Ovary (tissue), 9 donors: Measurements from ENCODE around the gene CENATAC. TPM values are rescaled to one million over a fixed set of nuclear protein-coding genes. Genes with fewer than 3 reads are reported as not detected.

Experiments used
- DNase-seq, 5 donors: peaks; one replicate each; pipeline ENCODE4 v3.0.0-alpha.2; 2019 to 2020
- H3K27ac ChIP-seq, 2 donors: fragments of 200-600 bp; one replicate each; pipeline versions ENCODE4 v1.5.1 to v1.8.0; 2019 to 2022
- H3K27me3 ChIP-seq: fragments of 200-600 bp; one replicate; pipeline ENCODE4 v1.8.0; 2022
- H3K36me3 ChIP-seq: fragments of 200-600 bp; sonication (generic); one replicate; pipeline ENCODE4 v1.5.1; 2019
- H3K4me1 ChIP-seq: one replicate; pipeline ENCODE4 v1.8.1; 2013; ENCODE audit warnings: mild to moderate bottlenecking, moderate library complexity; ENCODE audit not compliant: insufficient read depth
- H3K4me3 ChIP-seq: fragments of 200-600 bp; sonication (generic); one replicate; pipeline ENCODE4 v1.5.1; 2017
- H3K9me3 ChIP-seq, 2 donors: fragments of 200-600 bp in 1 of 2; sonication (generic) in 1 of 2; one replicate each; pipeline versions ENCODE4 v1.5.1 to v1.8.1; 2013 to 2019; ENCODE audit warnings: mild to moderate bottlenecking in 1 of 2, moderate library complexity in 1 of 2
- EP300 ChIP-seq: sonication (generic); formaldehyde crosslinking; IDR thresholded peaks from one replicate; pipeline ENCODE4 v1.6.1; 2017; ENCODE audit warnings: antibody characterized with exemption
- POLR2A ChIP-seq: fragments of 450-650 bp; IDR thresholded peaks from one replicate; pipeline ENCODE4 v1.6.1; 2017; ENCODE audit warnings: antibody characterized with exemption, mild to moderate bottlenecking, moderate library complexity
- WGBS, 3 donors: extraction: QIAGEN DNeasy Blood & Tissue Kit in 1 of 3; methylation state at CpG; one replicate each; pipeline versions ENCODE4 v1.1.5 to v1.1.7; 2013 to 2017; 5-methylcytosine and 5-hydroxymethylcytosine counted together
- intact Hi-C, 4 donors: fragments of 100-400 bp; cut with DNase I; formaldehyde crosslinking; loops; one replicate each; pipeline versions ENCODE4 v1.11.0 to v1.15.1; 2022 to 2023
- polyA plus RNA-seq, 2 donors: library from polyadenylated mRNA; stranded (reverse); fragments of 200-250 nt in 1 of 2; fragments of 350-450 nt in 1 of 2; fragmentation: Illumina TruSeq in 1 of 2; extraction: RNeasy Lipid Tissue Mini Kit (QIAGEN cat#74804) in 1 of 2; gene quantifications; one replicate each; pipeline ENCODE4 v1.2.3, GENCODE V29; 2013 to 2014
- total RNA-seq, 7 donors: library from RNA; depleted of rRNA in 2 of 7; stranded (reverse); fragments of >200 nt in 2 of 7; fragmentation: NEBNext Ultra II Directional in 3 of 7; extraction: Animal tissue kit (Norgen Biotek cat#: 25700) in 3 of 7; gene quantifications; one replicate each; pipeline versions ENCODE4 v1.1.0 to v1.2.4, GENCODE V29; 2016 to 2023
- TF ChIP-seq, protein P1 (sequence below), 3 donors: fragments of 450-650 bp in 2 of 3; fragments of 200-600 bp in 1 of 3; IDR thresholded peaks; one replicate each; pipeline versions ENCODE4 v1.5.1 to v1.8.0; 2016 to 2022; ENCODE audit warnings: antibody characterized with exemption in 3 of 3, mild to moderate bottlenecking in 1 of 3
- donor health status: DM: no; HTN: no; CAD: no; lungs with moderate emphysema.
- donor health status: DM: no; HTN: no; CAD: no.
- donor health status: Bipolar disorder and iron deficiency.
- donor health status: DM: yes; HTN: yes; CAD: no.
- donor health status: DM: no; HTN: no; CAD: no.
- donor health status: DM: yes; HTN: yes; CAD: no.

Gene CENATAC
- total and polyA plus RNA-seq, 9 donors = 19.9 to 51.0 (median 26.3) TPM

DNA sequence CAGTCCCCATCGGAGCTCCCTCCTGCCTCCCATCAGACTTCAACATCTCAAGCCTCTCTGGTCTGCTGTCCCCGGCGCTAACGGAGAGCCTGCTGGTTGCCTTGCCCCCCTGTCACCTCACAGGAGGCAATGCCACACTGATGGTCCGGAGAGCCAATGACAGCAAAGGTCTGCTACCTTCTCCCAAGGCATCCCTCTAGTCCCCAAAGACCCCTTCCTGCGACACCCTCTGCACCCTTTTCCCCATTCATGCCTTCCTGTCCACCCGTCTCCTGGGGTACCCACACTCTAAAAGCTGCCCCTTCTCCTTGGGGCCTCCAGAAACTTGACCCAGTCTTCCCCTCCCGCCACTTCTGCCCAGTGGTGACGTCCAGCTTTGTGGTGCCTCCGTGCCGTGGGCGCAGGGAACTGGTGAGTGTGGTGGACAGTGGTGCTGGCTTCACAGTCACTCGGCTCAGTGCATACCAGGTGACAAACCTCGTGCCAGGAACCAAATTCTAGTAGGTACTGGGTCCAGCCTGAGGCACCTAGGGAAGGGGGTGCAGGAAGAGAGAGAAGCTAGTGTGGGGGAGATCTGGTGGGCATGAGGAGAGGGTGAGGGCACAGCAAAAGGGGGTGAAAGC lies 41.0 kb upstream of the CENATAC start:
- no peak for DNase-seq
- WGBS, 3 donors = 44 to 52% (median 47%) methylated on average over 14 of the region's 14 CpGs
- H3K9me3 ChIP-seq = no peaks in the 10 kb centered on the region
- H3K4me1 ChIP-seq = no peaks in the 10 kb centered on the region
- H3K27ac ChIP-seq = no peak overlapping the region
- H3K4me3 ChIP-seq = no peak overlapping the region
- no peaks in the 10 kb centered on the region for H3K36me3 ChIP-seq
- no peaks in the 10 kb centered on the region for H3K27me3 ChIP-seq
- intact Hi-C loops = loop anchor here (2.0 to 5.0 kb wide), 4 partner anchors 50 to 270 kb away; no protein-coding TSS in a partner anchor
- no peak for TF ChIP-seq EP300
- TF ChIP-seq, protein P1, sequence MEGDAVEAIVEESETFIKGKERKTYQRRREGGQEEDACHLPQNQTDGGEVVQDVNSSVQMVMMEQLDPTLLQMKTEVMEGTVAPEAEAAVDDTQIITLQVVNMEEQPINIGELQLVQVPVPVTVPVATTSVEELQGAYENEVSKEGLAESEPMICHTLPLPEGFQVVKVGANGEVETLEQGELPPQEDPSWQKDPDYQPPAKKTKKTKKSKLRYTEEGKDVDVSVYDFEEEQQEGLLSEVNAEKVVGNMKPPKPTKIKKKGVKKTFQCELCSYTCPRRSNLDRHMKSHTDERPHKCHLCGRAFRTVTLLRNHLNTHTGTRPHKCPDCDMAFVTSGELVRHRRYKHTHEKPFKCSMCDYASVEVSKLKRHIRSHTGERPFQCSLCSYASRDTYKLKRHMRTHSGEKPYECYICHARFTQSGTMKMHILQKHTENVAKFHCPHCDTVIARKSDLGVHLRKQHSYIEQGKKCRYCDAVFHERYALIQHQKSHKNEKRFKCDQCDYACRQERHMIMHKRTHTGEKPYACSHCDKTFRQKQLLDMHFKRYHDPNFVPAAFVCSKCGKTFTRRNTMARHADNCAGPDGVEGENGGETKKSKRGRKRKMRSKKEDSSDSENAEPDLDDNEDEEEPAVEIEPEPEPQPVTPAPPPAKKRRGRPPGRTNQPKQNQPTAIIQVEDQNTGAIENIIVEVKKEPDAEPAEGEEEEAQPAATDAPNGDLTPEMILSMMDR (IDR thresholded peaks at IDR 0.05) = no peak
- no peak for TF ChIP-seq POLR2A

DNA sequence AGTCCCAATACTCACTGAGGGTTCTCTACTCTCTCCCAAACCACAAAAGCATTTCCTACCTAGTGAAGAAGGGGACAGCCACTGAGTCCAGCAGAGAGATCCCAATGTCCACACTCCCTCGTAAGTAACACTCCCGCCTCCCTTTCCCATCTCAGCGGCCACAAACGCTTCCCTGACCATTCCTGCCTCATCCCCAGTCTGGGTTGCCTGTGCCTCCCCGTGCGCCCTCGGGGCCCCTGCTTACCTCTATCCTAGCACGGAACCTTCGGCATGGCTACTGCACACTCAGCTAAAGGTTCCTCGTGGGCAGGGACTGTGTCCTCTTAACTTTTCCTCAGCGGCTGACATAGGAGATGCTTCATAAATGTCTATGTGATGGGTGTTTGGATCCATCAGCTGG lies 40.4 kb upstream of the CENATAC start:
- Histone ChIP-seq H3K9me3 (no peaks in the 10 kb centered on the region), H3K4me3 (no peak overlapping the region), H3K36me3 (no peaks in the 10 kb centered on the region), H3K27me3 (no peaks in the 10 kb centered on the region), H3K27ac (no peak overlapping the region), H3K4me1 (no peaks in the 10 kb centered on the region)
- intact Hi-C loops = loop anchor here (2.0 to 5.0 kb wide), 4 partner anchors 50 to 270 kb away; no protein-coding TSS in a partner anchor
- DNase-seq = no peak
- 75 to 85% (median 75%) methylated on average over 11 of the region's 11 CpGs for WGBS, 3 donors
- no peak for TF ChIP-seq POLR2A
- TF ChIP-seq EP300 = no peak

DNA sequence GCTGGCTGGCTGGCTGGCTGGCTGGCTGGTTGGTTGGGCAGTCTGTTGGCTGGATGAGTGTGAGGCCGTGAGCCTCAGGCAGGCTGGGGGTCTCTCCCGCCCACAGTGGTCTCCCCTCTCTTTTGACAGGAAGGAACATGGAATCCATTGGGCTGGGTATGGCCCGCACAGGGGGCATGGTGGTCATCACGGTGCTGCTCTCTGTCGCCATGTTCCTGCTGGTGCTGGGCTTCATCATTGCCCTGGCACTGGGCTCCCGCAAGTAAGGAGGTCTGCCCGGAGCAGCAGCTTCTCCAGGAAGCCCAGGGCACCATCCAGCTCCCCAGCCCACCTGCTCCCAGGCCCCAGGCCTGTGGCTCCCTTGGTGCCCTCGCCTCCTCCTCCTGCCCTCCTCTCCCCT lies 40.0 kb upstream of the CENATAC start:
- H3K27ac ChIP-seq = no peak overlapping the region
- 87 to 90% (median 87%) methylated on average over 8 of the region's 8 CpGs for WGBS, 3 donors

DNA sequence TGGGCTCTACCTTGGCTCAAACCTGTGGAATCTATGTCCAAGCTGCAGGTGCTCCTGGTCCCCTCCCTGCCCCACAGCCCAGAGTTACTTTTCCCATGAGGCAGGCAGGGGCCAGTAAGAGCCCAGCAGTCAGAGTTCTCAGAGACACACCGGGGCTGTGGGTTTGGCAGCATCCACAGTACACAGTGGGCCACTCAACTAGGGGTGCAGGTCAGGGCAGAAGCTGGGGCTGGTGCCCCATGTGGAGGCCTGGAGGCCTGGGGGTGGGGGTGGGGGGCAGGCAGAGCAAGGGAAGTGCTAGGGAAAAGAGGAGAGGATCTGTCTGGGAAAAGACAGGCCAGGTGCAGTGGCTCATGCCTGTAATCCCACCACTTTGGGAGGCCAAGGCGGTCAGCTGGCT lies 39.4 kb upstream of the CENATAC start:
- TF ChIP-seq, protein P1 (IDR thresholded peaks at IDR 0.05) = no peak
- TF ChIP-seq POLR2A (no peak), EP300 (no peak)
- H3K27me3 ChIP-seq = no peaks in the 10 kb centered on the region
- WGBS, 3 donors = 68 to 73% (median 72%) methylated on average over 2 of the region's 2 CpGs

More for the DNA sequence above, 40.0 kb upstream of the CENATAC start:
- no peak for TF ChIP-seq EP300
- TF ChIP-seq, protein P1 (IDR thresholded peaks at IDR 0.05) = no peak
- TF ChIP-seq POLR2A = no peak
- H3K27me3 ChIP-seq = no peaks in the 10 kb centered on the region
- no peaks in the 10 kb centered on the region for H3K4me1 ChIP-seq
- no peaks in the 10 kb centered on the region for H3K9me3 ChIP-seq
- no peak overlapping the region for H3K4me3 ChIP-seq
- H3K36me3 ChIP-seq = no peaks in the 10 kb centered on the region
- intact Hi-C loops = loop anchor here (2.0 to 5.0 kb wide), 4 partner anchors 51 to 271 kb away; no protein-coding TSS in a partner anchor
- DNase-seq = no peak

DNA sequence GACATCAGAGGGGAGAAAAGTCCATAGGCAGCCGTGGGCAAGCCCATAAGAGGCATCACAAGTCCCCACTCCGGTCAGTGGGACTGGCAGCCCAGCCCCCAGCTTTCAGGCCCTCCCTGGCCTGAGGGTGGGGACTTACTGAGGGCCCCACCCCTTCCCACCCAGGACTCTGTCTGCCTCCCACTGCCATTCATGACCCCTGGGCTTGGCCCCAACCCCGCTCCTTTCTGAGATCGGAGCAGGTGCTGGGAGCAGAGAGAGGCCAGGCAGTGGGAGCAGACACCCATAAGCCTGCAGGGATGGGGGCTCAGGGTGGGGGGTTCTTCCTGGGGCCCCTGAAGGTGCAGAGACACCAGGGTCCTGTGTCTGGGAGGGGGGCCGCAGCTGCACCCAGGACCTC lies 36.7 kb upstream of the CENATAC start:
- Histone ChIP-seq H3K27me3 (no peaks in the 10 kb centered on the region), H3K27ac (no peak overlapping the region), H3K4me3 (no peak overlapping the region), H3K36me3 (no peaks in the 10 kb centered on the region), H3K9me3 (no peaks in the 10 kb centered on the region), H3K4me1 (no peaks in the 10 kb centered on the region)
- WGBS, 3 donors = 81 to 90% (median 83%) methylated on average over 4 to 5 of the region's 5 CpGs
- DNase-seq = no peak
- TF ChIP-seq, protein P1 (IDR thresholded peaks at IDR 0.05) = no peak
- TF ChIP-seq EP300 = no peak
- intact Hi-C loops = no loop called here

More for the DNA sequence above, 39.4 kb upstream of the CENATAC start:
- no peak for DNase-seq
- intact Hi-C loops = loop anchor here in 3 of 4 donors (5.0 kb wide), 3 partner anchors 51 to 271 kb away; no protein-coding TSS in a partner anchor
- no peaks in the 10 kb centered on the region for H3K9me3 ChIP-seq
- no peak overlapping the region for H3K4me3 ChIP-seq
- no peaks in the 10 kb centered on the region for H3K4me1 ChIP-seq
- H3K27ac ChIP-seq = no peak overlapping the region
- H3K36me3 ChIP-seq = no peaks in the 10 kb centered on the region
